Body of pancreas (tissue), 4 donors: Measurements from ENCODE around the gene TXN2.

ENCODE experiments used
- POLR2A ChIP-seq, 3 donors: fragments of 450-650 bp; IDR thresholded peaks; one replicate each; pipeline ENCODE4 v1.6.1; 2016; ENCODE audit warnings: antibody characterized with exemption in 3 of 3, mild to moderate bottlenecking in 2 of 3
- TF ChIP-seq, protein P1 (sequence below), 7 experiments: fragments of 450-650 bp in 4 of 7; fragments of 200-600 bp in 3 of 7; sonication (generic) in 3 of 7; IDR thresholded peaks; one replicate each; pipeline ENCODE4 v1.5.1; 2016 to 2019; ENCODE audit warnings: antibody characterized with exemption in 7 of 7

DNA sequence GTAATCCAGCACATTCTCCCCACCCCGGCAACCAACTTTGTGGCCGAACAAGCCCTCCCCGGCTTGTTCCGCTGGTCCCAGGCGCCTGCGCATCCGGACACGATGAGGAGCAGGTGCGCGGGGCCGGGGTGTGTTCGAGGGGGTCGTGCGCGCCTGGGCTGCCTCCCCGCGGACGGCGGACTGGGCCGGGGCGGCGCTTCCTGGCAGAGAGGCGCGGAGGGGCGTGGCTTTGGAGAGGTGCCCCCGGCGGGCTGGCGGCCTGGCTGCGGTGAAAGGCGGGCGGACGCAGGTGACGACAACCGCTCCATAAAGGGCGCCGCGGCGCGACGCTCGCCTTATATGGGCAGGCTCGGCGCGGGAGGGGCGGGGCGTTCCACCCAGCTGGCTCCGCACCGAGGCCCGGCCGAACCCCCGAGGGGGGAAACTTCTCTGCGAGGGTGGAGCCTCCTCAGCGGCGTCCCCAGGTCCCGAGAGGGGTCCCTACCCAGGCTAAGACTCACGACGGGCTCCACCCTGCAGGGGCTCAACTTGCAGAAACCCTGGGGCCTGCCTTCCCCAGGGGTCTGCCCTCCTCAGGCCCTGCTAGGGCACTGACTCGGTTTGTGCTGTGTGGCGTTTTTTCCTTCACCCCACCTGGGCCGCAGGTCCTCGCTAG lies 26.4 kb downstream of the TXN2 start:
- peak; percentile 71 to 81 (median 76) for TF ChIP-seq POLR2A (IDR thresholded peaks at IDR 0.05)
- TF ChIP-seq, protein P1, sequence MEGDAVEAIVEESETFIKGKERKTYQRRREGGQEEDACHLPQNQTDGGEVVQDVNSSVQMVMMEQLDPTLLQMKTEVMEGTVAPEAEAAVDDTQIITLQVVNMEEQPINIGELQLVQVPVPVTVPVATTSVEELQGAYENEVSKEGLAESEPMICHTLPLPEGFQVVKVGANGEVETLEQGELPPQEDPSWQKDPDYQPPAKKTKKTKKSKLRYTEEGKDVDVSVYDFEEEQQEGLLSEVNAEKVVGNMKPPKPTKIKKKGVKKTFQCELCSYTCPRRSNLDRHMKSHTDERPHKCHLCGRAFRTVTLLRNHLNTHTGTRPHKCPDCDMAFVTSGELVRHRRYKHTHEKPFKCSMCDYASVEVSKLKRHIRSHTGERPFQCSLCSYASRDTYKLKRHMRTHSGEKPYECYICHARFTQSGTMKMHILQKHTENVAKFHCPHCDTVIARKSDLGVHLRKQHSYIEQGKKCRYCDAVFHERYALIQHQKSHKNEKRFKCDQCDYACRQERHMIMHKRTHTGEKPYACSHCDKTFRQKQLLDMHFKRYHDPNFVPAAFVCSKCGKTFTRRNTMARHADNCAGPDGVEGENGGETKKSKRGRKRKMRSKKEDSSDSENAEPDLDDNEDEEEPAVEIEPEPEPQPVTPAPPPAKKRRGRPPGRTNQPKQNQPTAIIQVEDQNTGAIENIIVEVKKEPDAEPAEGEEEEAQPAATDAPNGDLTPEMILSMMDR (IDR thresholded peaks at IDR 0.05): peak in 2 of 7 experiments; percentile 27 to 28
